Stimulated activated CD4-positive, alpha-beta T cell treated with anti-CD3 and anti-CD28 coated beads, Interleukin-12 subunit alpha, Interleukin-12 subunit beta, amount 100 ng/mL, for 4 hours (primary cell): ENCODE measurements around the gene PAK6.

ENCODE experiments used
- DNase-seq: peaks from one replicate; pipeline ENCODE4 v3.0.0-alpha.2; 2020

Gene PAK6

GRCh38 chr15:40242213-40242599 lies 3.3 kb downstream of the PAK6 start:
- DNase-seq: no peak

- no peak for DNase-seq
Observed at GRCh38 chr15:40242601-40243000, 3.7 kb downstream of the PAK6 start.

GRCh38 chr15:40243126-40243810 lies 4.4 kb downstream of the PAK6 start:
- no peak for DNase-seq

GRCh38 chr15:40244961-40245523 lies 6.2 kb downstream of the PAK6 start:
- DNase-seq: no peak

- DNase-seq: no peak
Observed at GRCh38 chr15:40245666-40246450, 7.0 kb downstream of the PAK6 start.

GRCh38 chr15:40246496-40247280 lies 7.8 kb downstream of the PAK6 start:
- DNase-seq: no peak

GRCh38 chr15:40247406-40247971 lies 8.6 kb downstream of the PAK6 start:
- no peak for DNase-seq

GRCh38 chr15:40248006-40248783 lies 9.3 kb downstream of the PAK6 start:
- DNase-seq: no peak

- no peak for DNase-seq
Observed at GRCh38 chr15:40249477-40250303, 10.8 kb downstream of the PAK6 start.

GRCh38 chr15:40250304-40250656 lies 11.4 kb downstream of the PAK6 start:
- no peak for DNase-seq

- DNase-seq: no peak
Observed at GRCh38 chr15:40250771-40251483, 12.1 kb downstream of the PAK6 start.

GRCh38 chr15:40251486-40252140 lies 12.8 kb downstream of the PAK6 start:
- no peak for DNase-seq

GRCh38 chr15:40252141-40252437 lies 13.2 kb downstream of the PAK6 start:
- DNase-seq: no peak

GRCh38 chr15:40252438-40253166 lies 13.7 kb downstream of the PAK6 start:
- no peak for DNase-seq

GRCh38 chr15:40253167-40253790 lies 14.4 kb downstream of the PAK6 start:
- DNase-seq: no peak

- DNase-seq: no peak
Observed at GRCh38 chr15:40254452-40254851, 15.6 kb downstream of the PAK6 start.

- no peak for DNase-seq
Observed at GRCh38 chr15:40255033-40255432, 16.2 kb downstream of the PAK6 start.

- no peak for DNase-seq
Observed at GRCh38 chr15:40256638-40257235, 17.9 kb downstream of the PAK6 start.
